HG03159 (cell line): ENCODE measurements around the gene MTHFD2.
"Not testable (repeated sequence)": the region's sequence is repeated elsewhere in the genome, so short reads cannot be mapped to it uniquely, and the experiment has no call there.

Source experiments
- ATAC-seq: cut with Tn5 transposase; IDR thresholded peaks from one replicate; pipeline ENCODE4 v1.9.1; 2021; ENCODE audit warnings: mild to moderate bottlenecking, moderate library complexity; ENCODE audit not compliant: unreplicated experiment

MTHFD2 gene

GRCh38 chr2:74227646-74228045, 29.2 kb downstream of the MTHFD2 start:
- no peak for ATAC-seq

GRCh38 chr2:74228772-74229171, 30.4 kb downstream of the MTHFD2 start:
- no peak for ATAC-seq

GRCh38 chr2:74229865-74230264, 31.4 kb downstream of the MTHFD2 start:
- not testable (repeated sequence) for ATAC-seq

- no peak for ATAC-seq
These were observed 34.0 kb downstream of the MTHFD2 start for GRCh38 chr2:74232426-74232825.

GRCh38 chr2:74233648-74234047, 35.2 kb downstream of the MTHFD2 start:
- no peak for ATAC-seq

- ATAC-seq: no peak
These were observed 36.6 kb downstream of the MTHFD2 start for GRCh38 chr2:74235041-74235440.

GRCh38 chr2:74238879-74239278, 40.5 kb downstream of the MTHFD2 start:
- ATAC-seq: no peak

- no peak for ATAC-seq
These were observed 40.9 kb downstream of the MTHFD2 start for GRCh38 chr2:74239346-74239745.

GRCh38 chr2:74242354-74243071, 44.1 kb downstream of the MTHFD2 start:
- no peak for ATAC-seq

GRCh38 chr2:74244286-74244685, 45.9 kb downstream of the MTHFD2 start:
- ATAC-seq: no peak

- ATAC-seq: no peak
These were observed 48.2 kb downstream of the MTHFD2 start for GRCh38 chr2:74246496-74247195.

- ATAC-seq: no peak
These were observed 51.1 kb downstream of the MTHFD2 start for GRCh38 chr2:74249406-74250122.

GRCh38 chr2:74250189-74250631, 51.8 kb downstream of the MTHFD2 start:
- no peak for ATAC-seq

- ATAC-seq: no peak
These were observed 53.6 kb downstream of the MTHFD2 start for GRCh38 chr2:74252036-74252435.

- ATAC-seq: no peak
These were observed 54.4 kb downstream of the MTHFD2 start for GRCh38 chr2:74252862-74253261.

- no peak for ATAC-seq
These were observed 55.0 kb downstream of the MTHFD2 start for GRCh38 chr2:74253306-74253970.

GRCh38 chr2:74253971-74254310, 55.5 kb downstream of the MTHFD2 start:
- ATAC-seq: no peak

- no peak for ATAC-seq
These were observed 57.3 kb downstream of the MTHFD2 start for GRCh38 chr2:74255660-74256213.

GRCh38 chr2:74259191-74259590, 60.8 kb downstream of the MTHFD2 start:
- no peak for ATAC-seq

- no peak for ATAC-seq
These were observed 61.3 kb downstream of the MTHFD2 start for GRCh38 chr2:74259733-74260132.

GRCh38 chr2:74260495-74260894, 62.1 kb downstream of the MTHFD2 start:
- ATAC-seq: no peak
